GM12878 (cell line): ENCODE measurements around the gene GAK.

Experiments used
- HCFC1 ChIP-seq: fragments of 150-350 bp; IDR thresholded peaks from 2 replicates; pipeline ENCODE4 v1.6.1; 2014; ENCODE audit warnings: low read length
- JUND ChIP-seq: IDR thresholded peaks from 2 replicates; pipeline ENCODE4 v1.6.1; 2012; ENCODE audit warnings: low read depth, mild to moderate bottlenecking, low read length, improper control_type of control experiment, moderate library complexity
- MTA3 ChIP-seq: IDR thresholded peaks from 2 replicates; pipeline ENCODE4 v1.6.1; 2012; ENCODE audit warnings: low read length, inconsistent platforms, borderline replicate concordance
- SREBF1 ChIP-seq: IDR thresholded peaks from 2 replicates; pipeline ENCODE4 v1.6.1; 2012; ENCODE audit warnings: mild to moderate bottlenecking, low read length
- STAT1 ChIP-seq: fragments of 450-650 bp; conservative IDR thresholded peaks from 2 replicates; pipeline ENCODE4 v1.6.1; 2014; ENCODE audit warnings: antibody characterized with exemption, mild to moderate bottlenecking
- TAF1 ChIP-seq: IDR thresholded peaks from 2 replicates; pipeline ENCODE4 v1.6.1; 2011; ENCODE audit warnings: mild to moderate bottlenecking, low read depth, low read length, borderline replicate concordance
- TF ChIP-seq, protein P1 (sequence below), 3 experiments: IDR thresholded peaks in 2 of 3; conservative IDR thresholded peaks in 1 of 3; 2 replicates each; pipeline ENCODE4 v1.5.1; 2011; ENCODE audit warnings: low read depth in 3 of 3, low read length in 3 of 3, mild to moderate bottlenecking in 3 of 3, control low read depth in 2 of 3, moderate library complexity in 2 of 3, inconsistent platforms in 1 of 3, mixed read lengths in 1 of 3; ENCODE audit not compliant: control insufficient read depth in 2 of 3, insufficient read depth in 1 of 3; ENCODE audit errors: extremely low read depth in 1 of 3
- TF ChIP-seq, protein P2 (sequence below): fragments of 450-650 bp; IDR thresholded peaks from 2 replicates; pipeline ENCODE4 v1.6.1; 2017; ENCODE audit warnings: mild to moderate bottlenecking

DNA sequence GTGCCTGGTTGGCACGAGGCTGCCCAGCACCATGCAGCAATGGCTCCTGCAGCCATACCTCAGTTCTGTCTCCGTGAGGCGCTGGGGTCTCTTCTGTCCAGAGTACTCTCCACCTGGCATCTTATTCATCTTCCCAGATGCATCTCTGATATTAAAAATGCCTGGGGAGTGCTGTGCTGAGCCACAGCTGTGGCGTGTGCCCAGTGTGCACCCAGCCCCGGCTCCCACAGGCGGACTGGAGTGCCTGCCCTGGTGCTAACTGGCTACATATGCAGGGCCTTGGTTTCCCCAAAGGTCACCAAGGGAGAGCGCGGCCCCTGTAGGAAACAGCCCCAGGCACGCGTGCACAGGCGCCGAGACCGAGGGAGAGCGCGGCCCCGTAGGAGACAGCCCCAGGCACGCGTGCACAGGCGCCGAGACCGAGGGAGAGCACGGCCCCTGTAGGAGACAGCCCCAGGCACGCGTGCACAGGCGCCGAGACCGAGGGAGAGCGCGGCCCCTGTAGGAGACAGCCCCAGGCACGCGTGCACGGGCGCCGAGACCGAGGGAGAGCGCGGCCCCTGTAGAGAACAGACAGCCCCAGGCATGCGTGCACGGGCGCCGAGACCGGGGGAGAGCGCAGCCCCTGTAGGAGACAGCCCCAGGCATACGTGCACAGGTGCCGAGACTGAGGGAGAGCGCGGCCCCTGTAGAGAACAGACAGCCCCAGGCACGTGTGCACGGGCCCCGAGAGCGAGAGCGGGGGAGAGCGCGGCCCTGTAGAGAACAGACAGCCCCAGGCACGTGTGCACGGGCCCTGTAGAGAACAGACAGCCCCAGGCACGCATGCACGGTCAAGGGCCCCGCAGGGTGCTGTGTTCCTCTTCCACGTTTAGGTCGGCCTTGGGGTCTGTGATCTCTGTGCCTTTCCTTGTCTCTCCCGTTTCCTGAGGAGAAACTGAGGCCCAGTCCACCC is 14.7 kb upstream of the GAK start:
- TF ChIP-seq HCFC1 (no peak), MTA3 (no peak), STAT1 (no peak), SREBF1 (no peak), JUND (no peak), TAF1 (no peak)
- TF ChIP-seq, protein P1, sequence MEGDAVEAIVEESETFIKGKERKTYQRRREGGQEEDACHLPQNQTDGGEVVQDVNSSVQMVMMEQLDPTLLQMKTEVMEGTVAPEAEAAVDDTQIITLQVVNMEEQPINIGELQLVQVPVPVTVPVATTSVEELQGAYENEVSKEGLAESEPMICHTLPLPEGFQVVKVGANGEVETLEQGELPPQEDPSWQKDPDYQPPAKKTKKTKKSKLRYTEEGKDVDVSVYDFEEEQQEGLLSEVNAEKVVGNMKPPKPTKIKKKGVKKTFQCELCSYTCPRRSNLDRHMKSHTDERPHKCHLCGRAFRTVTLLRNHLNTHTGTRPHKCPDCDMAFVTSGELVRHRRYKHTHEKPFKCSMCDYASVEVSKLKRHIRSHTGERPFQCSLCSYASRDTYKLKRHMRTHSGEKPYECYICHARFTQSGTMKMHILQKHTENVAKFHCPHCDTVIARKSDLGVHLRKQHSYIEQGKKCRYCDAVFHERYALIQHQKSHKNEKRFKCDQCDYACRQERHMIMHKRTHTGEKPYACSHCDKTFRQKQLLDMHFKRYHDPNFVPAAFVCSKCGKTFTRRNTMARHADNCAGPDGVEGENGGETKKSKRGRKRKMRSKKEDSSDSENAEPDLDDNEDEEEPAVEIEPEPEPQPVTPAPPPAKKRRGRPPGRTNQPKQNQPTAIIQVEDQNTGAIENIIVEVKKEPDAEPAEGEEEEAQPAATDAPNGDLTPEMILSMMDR (IDR thresholded peaks at IDR 0.05 in 2 of 3, conservative IDR thresholded peaks at IDR 0.05 in 1 of 3; ENCODE audit: control insufficient read depth in 2 of 3, extremely low read depth in 1 of 3, insufficient read depth in 1 of 3, low read depth in 3 of 3, low read length in 3 of 3), result no peak
- TF ChIP-seq, protein P2, sequence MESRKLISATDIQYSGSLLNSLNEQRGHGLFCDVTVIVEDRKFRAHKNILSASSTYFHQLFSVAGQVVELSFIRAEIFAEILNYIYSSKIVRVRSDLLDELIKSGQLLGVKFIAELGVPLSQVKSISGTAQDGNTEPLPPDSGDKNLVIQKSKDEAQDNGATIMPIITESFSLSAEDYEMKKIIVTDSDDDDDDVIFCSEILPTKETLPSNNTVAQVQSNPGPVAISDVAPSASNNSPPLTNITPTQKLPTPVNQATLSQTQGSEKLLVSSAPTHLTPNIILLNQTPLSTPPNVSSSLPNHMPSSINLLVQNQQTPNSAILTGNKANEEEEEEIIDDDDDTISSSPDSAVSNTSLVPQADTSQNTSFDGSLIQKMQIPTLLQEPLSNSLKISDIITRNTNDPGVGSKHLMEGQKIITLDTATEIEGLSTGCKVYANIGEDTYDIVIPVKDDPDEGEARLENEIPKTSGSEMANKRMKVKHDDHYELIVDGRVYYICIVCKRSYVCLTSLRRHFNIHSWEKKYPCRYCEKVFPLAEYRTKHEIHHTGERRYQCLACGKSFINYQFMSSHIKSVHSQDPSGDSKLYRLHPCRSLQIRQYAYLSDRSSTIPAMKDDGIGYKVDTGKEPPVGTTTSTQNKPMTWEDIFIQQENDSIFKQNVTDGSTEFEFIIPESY, result no peak
